ENCODE data around the gene EFCAB7.

DNA sequence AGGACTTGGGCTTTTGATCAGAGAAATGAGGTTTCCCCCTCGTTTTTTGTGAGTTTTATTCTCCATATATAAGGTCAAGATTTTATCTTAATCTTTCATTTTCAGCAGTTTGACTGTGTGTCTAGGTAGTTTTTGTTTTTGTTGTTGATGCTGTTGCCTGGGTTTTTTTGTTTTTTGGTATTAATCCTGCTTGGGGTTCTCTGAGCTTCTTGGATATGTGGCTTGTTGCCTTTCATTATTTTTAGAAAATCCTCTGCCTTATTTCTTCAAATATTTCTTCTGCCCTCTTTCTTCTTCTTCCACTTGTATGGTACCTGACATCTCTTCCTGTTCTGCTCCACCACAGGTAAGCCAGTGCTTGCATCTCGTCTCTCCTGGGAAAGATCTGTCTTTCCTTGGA lies 25.0 kb downstream of the EFCAB7 start:
- no peak for TF ChIP-seq TGIF2 (CRISPR knock-in tag; IDR thresholded peaks at IDR 0.05)
- TF ChIP-seq MXI1 (IDR thresholded peaks at IDR 0.05; ENCODE audit: borderline replicate concordance, low read depth, low read length): no peak
- TF ChIP-seq HDAC6 (IDR thresholded peaks at IDR 0.05; ENCODE audit: low read depth, low read length): no peak
- TF ChIP-seq NCOA2 (CRISPR knock-in tag; IDR thresholded peaks at IDR 0.05): no peak
- no peak for TF ChIP-seq TEAD2 (CRISPR knock-in tag; IDR thresholded peaks at IDR 0.05)
- TF ChIP-seq YY1 (IDR thresholded peaks at IDR 0.05; ENCODE audit: insufficient read depth, insufficient replicate concordance, low read depth, low read length): no peak
- TF ChIP-seq, protein P1, sequence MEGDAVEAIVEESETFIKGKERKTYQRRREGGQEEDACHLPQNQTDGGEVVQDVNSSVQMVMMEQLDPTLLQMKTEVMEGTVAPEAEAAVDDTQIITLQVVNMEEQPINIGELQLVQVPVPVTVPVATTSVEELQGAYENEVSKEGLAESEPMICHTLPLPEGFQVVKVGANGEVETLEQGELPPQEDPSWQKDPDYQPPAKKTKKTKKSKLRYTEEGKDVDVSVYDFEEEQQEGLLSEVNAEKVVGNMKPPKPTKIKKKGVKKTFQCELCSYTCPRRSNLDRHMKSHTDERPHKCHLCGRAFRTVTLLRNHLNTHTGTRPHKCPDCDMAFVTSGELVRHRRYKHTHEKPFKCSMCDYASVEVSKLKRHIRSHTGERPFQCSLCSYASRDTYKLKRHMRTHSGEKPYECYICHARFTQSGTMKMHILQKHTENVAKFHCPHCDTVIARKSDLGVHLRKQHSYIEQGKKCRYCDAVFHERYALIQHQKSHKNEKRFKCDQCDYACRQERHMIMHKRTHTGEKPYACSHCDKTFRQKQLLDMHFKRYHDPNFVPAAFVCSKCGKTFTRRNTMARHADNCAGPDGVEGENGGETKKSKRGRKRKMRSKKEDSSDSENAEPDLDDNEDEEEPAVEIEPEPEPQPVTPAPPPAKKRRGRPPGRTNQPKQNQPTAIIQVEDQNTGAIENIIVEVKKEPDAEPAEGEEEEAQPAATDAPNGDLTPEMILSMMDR (CRISPR knock-in tag; IDR thresholded peaks at IDR 0.05): no peak
